Cardiac muscle cell (in vitro differentiated cells and primary cell): ENCODE data around the gene CCM2. TPM values are rescaled to one million over a fixed set of nuclear protein-coding genes. Genes with fewer than 3 reads are reported as not detected.

Experiments used
- DNase-seq, 2 donors: peaks; one replicate each; pipeline versions ENCODE4 v3.0.0 to v3.0.0-alpha.2; 2010 to 2017; ENCODE audit warnings: low read depth in 1 of 2, low spot score in 1 of 2
- H3K27ac ChIP-seq: fragments of 200-600 bp; sonication (generic); 2 replicates; pipeline ENCODE4 v1.5.1; 2016
- H3K27me3 ChIP-seq: fragments of 200-600 bp; sonication (generic); 2 replicates; pipeline ENCODE4 v1.6.0; 2016; ENCODE audit warnings: control low read depth
- H3K36me3 ChIP-seq: fragments of 200-600 bp; sonication (generic); 2 replicates; pipeline ENCODE4 v1.5.1; 2016; ENCODE audit warnings: control low read depth
- H3K4me1 ChIP-seq: fragments of 200-600 bp; sonication (generic); 2 replicates; pipeline ENCODE4 v1.8.1; 2017; ENCODE audit warnings: low read depth, mild to moderate bottlenecking, mixed run types
- H3K4me3 ChIP-seq: fragments of 200-600 bp; sonication (generic); 2 replicates; pipeline ENCODE4 v1.5.1; 2016; ENCODE audit warnings: mild to moderate bottlenecking
- H3K9me3 ChIP-seq: fragments of 200-600 bp; sonication (generic); 2 replicates; pipeline ENCODE4 v1.5.1; 2017; ENCODE audit warnings: low read depth, mild to moderate bottlenecking, control low read depth
- CTCF ChIP-seq: IDR thresholded peaks from 2 replicates; pipeline ENCODE4 v1.5.1; 2012; ENCODE audit warnings: low read depth, mild to moderate bottlenecking, low read length
- polyA plus RNA-seq: library from polyadenylated mRNA; unstranded; fragments of >200 nt; fragmentation: Nextera tagmentation; extraction: Ambion mirVana; gene quantifications from 2 replicates; pipeline ENCODE4 v1.2.1, GENCODE V29; 2016
- total RNA-seq: library from RNA; depleted of rRNA; stranded (reverse); fragments of >200 nt; gene quantifications from 2 replicates; pipeline ENCODE4 v1.2.3, GENCODE V29; 2016

The CCM2 gene
- total and polyA plus RNA-seq, 2 experiments from 2014 or later: 38.3 to 65.7 TPM

DNA sequence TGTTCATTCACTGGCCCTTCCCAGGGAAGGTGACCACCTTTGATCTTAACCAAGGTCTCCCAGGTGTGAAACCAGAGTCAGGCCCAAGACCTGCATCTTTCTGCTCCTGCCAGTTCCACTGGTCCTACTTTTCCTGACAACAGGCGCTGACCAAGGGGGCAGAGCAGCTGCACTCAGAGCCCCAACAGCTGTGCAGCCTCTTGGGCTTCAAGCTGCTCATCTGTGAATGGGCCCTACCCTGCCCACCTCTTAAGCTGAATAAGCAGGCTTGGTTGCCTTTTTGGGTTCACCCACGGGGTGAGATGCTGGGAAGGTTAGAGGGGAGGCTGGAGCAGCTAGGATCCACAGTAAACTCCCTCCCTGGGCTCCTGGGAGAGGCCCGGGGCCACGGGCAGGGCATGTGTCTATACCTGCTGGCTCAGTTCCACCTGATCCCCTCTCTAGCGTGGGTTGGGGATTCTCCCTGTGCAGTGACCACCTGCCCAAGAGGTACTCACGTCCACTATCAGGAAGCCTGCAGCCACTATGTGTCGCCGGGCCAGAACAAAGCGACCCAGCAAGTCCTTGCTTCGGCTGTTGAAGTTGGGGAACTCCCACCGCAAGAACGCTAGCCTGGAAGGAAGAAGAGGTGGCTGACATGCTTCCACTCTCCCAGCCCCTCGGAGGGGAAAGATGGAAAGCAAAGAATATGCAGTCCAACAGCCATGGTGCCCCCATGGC is 100.9 kb downstream of the CCM2 start:
- Histone ChIP-seq H3K9me3 (no peaks in the 10 kb centered on the region), H3K36me3 (peaks cover 54% of the 10 kb centered on the region), H3K4me3 (no peak overlapping the region), H3K27ac (peak overlapping the region; percentile 7), H3K27me3 (no peaks in the 10 kb centered on the region), H3K4me1 (no peaks in the 10 kb centered on the region)
- TF ChIP-seq CTCF: no peak
- DNase-seq: no peak

DNA sequence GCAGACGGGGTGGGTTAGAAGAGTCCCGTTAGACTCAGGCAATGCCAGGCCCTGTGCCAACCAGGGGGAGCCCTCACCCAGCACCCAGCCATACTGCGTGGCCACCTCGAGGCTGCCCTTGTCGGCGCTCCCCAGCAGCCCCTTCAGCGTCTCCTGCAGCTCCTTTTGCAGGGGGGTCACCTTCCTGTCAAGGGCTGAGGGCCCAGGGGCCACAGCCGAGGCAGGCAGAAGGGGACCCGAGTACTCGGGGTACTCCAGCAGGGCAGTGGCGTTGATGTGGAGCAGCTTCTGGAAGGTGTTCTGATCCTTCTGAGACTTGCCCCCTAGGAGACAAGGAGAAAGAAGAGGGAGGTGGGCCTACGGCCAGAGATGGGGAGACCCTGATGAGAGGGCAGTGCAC is 101.7 kb downstream of the CCM2 start:
- no peak overlapping the region for H3K27ac ChIP-seq
- H3K4me1 ChIP-seq: no peaks in the 10 kb centered on the region
- H3K4me3 ChIP-seq: no peak overlapping the region
- TF ChIP-seq CTCF: no peak
- H3K36me3 ChIP-seq: peaks cover 59% of the 10 kb centered on the region
- no peak for DNase-seq
- no peaks in the 10 kb centered on the region for H3K27me3 ChIP-seq
- H3K9me3 ChIP-seq: no peaks in the 10 kb centered on the region

DNA sequence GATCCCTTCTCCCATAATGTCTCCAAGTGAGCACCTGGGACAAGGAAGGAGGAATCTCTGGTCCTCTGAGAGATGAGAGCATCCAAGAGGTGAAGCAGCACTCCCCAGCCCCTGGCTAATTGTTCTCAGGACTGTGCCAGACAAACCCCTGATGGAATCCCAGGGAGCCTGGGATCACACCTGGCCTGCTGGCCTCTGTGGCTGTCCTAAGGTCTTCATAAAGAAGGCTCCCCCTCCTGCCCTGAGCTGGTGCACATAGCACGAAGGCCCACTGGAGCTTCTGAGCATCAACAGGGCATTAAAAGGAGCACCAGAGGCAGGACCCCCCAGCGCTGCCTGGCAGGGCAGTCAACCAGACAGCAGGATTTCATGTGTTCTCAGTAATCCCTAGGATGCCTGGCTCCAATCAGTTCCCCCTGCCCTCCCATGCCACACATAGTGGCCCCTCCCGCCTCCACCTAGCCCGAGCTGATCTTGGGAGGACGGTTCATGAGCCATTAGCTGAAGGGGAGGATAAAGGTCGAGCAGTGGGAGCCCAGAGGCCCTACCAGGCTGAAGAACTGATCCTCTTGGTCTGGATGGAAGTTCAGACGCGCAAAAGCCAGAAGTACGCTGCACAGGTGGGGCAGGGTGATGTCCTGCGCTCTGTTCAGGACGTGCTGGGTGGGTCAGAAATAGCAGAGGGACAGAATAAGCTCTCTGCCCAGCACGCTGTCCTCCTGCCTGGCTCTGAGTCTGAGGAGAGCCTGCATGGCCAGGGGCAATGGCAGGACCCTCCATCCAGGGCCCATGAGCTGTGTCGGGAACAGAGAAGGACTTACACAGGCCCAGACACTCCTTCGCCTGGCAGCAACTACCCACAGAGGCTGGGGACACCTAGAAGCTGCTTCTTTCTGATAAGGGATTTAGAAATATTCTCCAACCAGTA is 103.0 kb downstream of the CCM2 start:
- no peak for DNase-seq
- Histone ChIP-seq H3K27ac (no peak overlapping the region), H3K27me3 (no peaks in the 10 kb centered on the region), H3K4me1 (no peaks in the 10 kb centered on the region), H3K4me3 (no peak overlapping the region), H3K9me3 (no peaks in the 10 kb centered on the region), H3K36me3 (peaks cover 67% of the 10 kb centered on the region)
- TF ChIP-seq CTCF: no peak

DNA sequence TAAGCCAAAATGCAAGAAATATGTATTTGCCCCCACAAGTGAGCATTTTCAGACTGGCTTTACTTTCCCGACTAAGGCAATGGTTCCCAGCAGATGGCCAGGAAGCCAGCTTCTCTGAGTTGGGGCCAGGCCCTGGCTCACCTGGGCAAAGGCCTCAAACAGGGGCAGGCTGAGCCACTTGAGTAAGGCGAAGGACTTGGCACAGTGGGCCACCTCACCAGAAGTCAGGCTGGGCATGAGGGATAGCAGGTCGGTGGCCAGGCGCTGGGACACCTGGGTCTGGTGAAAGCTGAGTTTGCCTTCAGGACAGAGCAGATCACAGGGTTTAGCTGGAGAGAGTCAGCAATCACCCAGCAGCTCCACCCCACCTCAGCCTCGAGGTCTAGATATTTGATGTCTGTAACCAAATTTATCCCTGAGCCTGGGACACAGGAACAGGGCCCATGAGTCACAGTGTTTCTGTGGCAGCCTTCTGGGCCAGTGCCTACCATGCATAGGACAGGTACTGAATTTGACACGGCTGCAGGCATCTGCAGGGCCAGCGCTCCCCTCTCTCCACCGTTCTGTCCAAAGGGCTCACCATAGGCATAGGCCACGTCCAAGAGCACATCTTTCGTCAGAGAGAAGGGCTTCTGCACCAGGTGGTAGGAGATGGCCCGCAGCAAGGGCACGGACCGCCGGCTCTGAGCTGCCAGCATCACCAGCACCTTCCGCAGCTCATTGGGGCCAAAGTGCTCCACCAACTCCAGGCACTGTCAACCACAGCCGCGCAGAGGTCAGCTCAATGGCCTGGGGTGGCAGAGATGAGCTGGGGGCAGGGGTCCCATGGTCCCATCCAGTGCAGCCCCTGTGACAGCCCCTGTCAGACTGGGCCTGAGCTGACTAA is 104.2 kb downstream of the CCM2 start:
- no peak overlapping the region for H3K4me3 ChIP-seq
- no peaks in the 10 kb centered on the region for H3K9me3 ChIP-seq
- H3K27me3 ChIP-seq: no peaks in the 10 kb centered on the region
- H3K4me1 ChIP-seq: no peaks in the 10 kb centered on the region
- TF ChIP-seq CTCF: no peak
- no peak overlapping the region for H3K27ac ChIP-seq
- no peak for DNase-seq
- peaks cover 77% of the 10 kb centered on the region for H3K36me3 ChIP-seq
